K562 (cell line): ENCODE results near the gene EOMES.

Experiments
- JUN ChIP-seq, 2 experiments: sonication (generic) in 1 of 2; formaldehyde crosslinking in 1 of 2; IDR thresholded peaks; 2 replicates each; pipeline versions ENCODE4 v1.6.1 to v1.8.0; 2012 to 2022; ENCODE audit warnings: borderline replicate concordance in 2 of 2, mild to moderate bottlenecking in 2 of 2, improper control_type of control experiment in 1 of 2, low read depth in 1 of 2, low read length in 1 of 2, missing genetic modification reagents in 1 of 2
- PHB2 ChIP-seq: fragments of 450-650 bp; IDR thresholded peaks from 2 replicates; pipeline ENCODE4 v1.6.1; 2017; ENCODE audit warnings: low read depth
- POLR2A ChIP-seq: fragments of 450-650 bp; conservative IDR thresholded peaks from 2 replicates; pipeline ENCODE4 v1.6.1; 2016
- ZNF24 ChIP-seq: fragments of 450-650 bp; IDR thresholded peaks from 2 replicates; pipeline ENCODE4 v1.6.1; 2016

DNA sequence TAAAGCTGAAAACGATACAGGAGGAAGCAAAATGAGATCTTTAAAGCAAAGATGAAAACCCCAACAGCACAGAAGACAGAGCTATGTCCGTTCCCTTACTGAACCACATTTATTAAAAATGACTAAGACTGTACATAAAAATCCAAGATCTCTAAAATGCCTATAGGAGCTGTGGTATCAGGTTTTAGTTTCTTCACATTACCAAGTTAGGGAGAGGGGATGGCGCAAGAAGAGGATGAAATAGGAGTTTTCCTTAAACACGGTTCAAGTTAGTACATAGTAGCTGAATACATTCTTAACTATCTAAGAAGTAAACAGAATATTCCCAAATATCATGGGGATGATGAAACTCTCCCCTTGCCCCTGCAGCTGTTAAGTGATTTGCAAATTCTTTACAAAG is 6.3 kb downstream of the EOMES start:
- no peak for TF ChIP-seq POLR2A
- no peak for TF ChIP-seq ZNF24
- no peak for TF ChIP-seq PHB2
- no peak for TF ChIP-seq JUN (IDR thresholded peaks at IDR 0.05; ENCODE audit: borderline replicate concordance, low read depth, low read length)
- TF ChIP-seq JUN (CRISPR knock-in tag; IDR thresholded peaks at IDR 0.05; ENCODE audit: borderline replicate concordance): no peak
